Stimulated activated CD4-positive, alpha-beta T cell treated with anti-CD3 and anti-CD28 coated beads, Interleukin-1b, Interleukin-23, amount 100 ng/mL, for 1 hour (primary cell): ENCODE results near the gene AICDA.
"Not testable (repeated sequence)": the region's sequence is repeated elsewhere in the genome, so short reads cannot be mapped to it uniquely, and the experiment has no call there.

Experiments
- DNase-seq, 2 donors: peaks; one replicate each; pipeline ENCODE4 v3.0.0-alpha.2; 2020; ENCODE audit warnings: low read depth in 2 of 2

Gene AICDA

GRCh38 chr12:8612629-8613028 lies at the start of gene AICDA:
Gene AICDA, minus strand, starts transcription at chr12:8612859. Its CDS starts 92 bp downstream, at chr12:8612767.
- no peak for DNase-seq

- DNase-seq = no peak
Measured at GRCh38 chr12:8661751-8662150, 49.1 kb upstream of the AICDA start.

- DNase-seq = no peak
Measured at GRCh38 chr12:8661016-8661415, 48.4 kb upstream of the AICDA start.

GRCh38 chr12:8658346-8658745 lies 45.7 kb upstream of the AICDA start:
- no peak for DNase-seq

- no peak for DNase-seq
Measured at GRCh38 chr12:8655421-8655820, 42.8 kb upstream of the AICDA start.

- DNase-seq = no peak
Measured at GRCh38 chr12:8648576-8649205, 36.0 kb upstream of the AICDA start.

- DNase-seq = no peak
Measured at GRCh38 chr12:8647968-8648367, 35.3 kb upstream of the AICDA start.

GRCh38 chr12:8644345-8645248 lies 31.9 kb upstream of the AICDA start:
- no peak for DNase-seq

GRCh38 chr12:8642775-8643174 lies 30.1 kb upstream of the AICDA start:
- DNase-seq = no peak

- no peak for DNase-seq
Measured at GRCh38 chr12:8639936-8640335, 27.3 kb upstream of the AICDA start.

GRCh38 chr12:8638951-8639350 lies 26.3 kb upstream of the AICDA start:
- no peak for DNase-seq

GRCh38 chr12:8637666-8638065 lies 25.0 kb upstream of the AICDA start:
- no peak for DNase-seq

GRCh38 chr12:8637244-8637643 lies 24.6 kb upstream of the AICDA start:
- no peak for DNase-seq

- DNase-seq = no peak
Measured at GRCh38 chr12:8636581-8636980, 23.9 kb upstream of the AICDA start.

GRCh38 chr12:8636007-8636346 lies 23.3 kb upstream of the AICDA start:
- DNase-seq = not testable (repeated sequence)

GRCh38 chr12:8635342-8636006 lies 22.8 kb upstream of the AICDA start:
- not testable (repeated sequence) for DNase-seq

- DNase-seq = no peak
Measured at GRCh38 chr12:8630131-8630530, 17.5 kb upstream of the AICDA start.

GRCh38 chr12:8629486-8630033 lies 16.9 kb upstream of the AICDA start:
- no peak for DNase-seq

GRCh38 chr12:8628731-8629130 lies 16.1 kb upstream of the AICDA start:
- no peak for DNase-seq

GRCh38 chr12:8624750-8625149 lies 12.1 kb upstream of the AICDA start:
- DNase-seq = not testable (repeated sequence)

- no peak for DNase-seq
Measured at GRCh38 chr12:8622646-8623045, 10.0 kb upstream of the AICDA start.

GRCh38 chr12:8615206-8615605 lies 2.5 kb upstream of the AICDA start:
- no peak for DNase-seq
